GM18519 (cell line): ENCODE results near the gene HARS2.
"Not testable (repeated sequence)": the region's sequence is repeated elsewhere in the genome, so short reads cannot be mapped to it uniquely, and the experiment has no call there.

Source experiments
- ATAC-seq: cut with Tn5 transposase; IDR thresholded peaks from one replicate; pipeline ENCODE4 v1.9.1; 2021; ENCODE audit warnings: mild to moderate bottlenecking, moderate library complexity; ENCODE audit not compliant: unreplicated experiment, low FRiP score

Gene HARS2

DNA sequence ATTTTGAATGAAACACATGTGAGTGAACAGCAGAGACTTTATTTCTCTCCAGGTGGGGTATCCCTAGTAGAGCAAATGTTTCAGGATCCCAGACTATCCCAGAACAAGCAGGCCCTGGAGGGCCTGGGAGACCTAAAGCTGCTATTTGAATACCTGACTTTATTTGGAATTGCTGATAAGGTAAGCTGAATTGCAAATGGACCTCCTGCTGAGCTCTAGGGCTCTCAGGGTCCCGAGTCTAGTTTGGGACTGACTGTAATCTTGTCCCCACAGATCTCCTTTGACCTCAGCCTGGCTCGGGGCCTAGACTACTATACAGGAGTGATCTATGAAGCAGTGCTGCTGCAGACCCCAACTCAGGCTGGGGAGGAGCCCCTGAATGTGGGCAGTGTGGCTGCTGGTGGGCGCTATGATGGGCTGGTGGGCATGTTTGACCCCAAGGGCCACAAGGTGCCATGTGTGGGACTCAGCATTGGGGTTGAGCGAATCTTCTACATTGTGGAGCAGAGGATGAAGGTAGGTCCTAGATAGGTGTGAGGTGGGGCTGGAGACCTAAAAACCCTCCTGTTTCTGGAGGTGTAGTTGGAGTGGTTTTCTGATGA is 5.7 kb downstream of the HARS2 start:
- no peak for ATAC-seq

DNA sequence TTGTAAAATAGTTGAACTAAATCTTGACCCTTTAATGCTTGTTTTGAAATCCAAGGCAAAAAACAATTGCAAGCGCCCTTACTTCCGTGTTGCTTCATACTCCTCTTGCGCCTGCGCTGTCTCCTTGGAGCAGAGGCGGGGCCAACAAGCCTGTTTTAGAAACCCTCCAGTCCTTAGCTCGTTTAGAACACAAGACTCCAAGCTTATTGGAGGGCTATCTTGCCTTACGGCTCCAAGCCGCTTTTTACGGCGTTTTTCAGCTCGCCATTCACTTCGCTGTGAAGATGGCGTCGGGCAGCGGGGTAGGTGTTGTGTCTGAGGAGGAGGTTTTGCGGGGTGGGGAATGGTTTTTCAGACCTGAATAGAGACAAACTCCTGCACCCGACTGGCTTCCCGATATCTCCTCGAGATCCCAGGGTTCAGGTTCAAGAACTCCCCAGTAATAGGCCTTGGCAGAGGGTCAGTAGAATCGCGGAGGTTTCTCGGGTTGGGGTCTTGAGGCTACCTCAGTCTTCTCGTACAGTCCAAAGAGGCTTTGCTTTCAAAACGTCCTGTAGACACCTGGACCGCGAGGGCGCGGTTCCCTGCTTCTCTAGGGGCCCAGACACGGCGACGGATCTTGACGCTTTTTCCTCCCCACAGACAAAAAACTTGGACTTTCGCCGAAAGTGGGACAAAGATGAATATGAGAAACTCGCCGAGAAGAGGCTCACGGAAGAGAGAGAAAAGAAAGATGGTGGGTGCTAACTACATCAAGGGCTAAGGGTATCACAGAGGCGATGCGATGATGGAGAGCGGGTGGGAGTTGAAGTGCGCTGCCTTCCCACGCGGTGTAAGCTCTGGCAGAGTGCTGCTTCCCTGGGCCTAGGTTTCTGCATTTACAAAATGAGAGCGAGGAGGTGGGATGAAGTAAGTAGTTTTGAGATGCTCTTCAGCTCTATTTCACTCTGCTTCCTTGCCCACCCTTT is 9.2 kb downstream of the HARS2 start, which contains the start of gene ZMAT2:
Gene ZMAT2, plus strand, starts transcription at position 271 of the 968 bp plus-strand sequence. Its CDS starts 14 bp downstream, at position 285.
- ATAC-seq, result peak; percentile 96

DNA sequence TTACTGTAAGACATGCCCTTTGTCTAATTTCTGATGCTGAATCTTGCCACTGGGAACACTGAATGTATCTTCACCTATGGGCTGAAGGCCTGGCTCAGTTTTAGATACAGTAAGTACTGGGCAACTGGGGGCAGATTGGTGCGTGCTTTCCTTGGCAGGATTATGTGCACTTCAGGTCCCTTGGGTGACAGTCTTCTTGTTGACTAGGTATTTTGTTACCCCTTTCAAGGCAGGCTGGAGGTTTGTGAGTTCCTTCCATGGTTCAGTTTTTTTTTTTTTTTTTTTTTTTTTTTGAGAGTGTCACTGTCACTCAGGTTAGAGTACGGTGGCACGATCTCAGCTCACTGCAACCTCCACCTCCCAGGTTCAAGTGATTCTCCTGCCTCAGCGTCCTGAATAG is 16.6 kb downstream of the HARS2 start:
- ATAC-seq, result no peak

DNA sequence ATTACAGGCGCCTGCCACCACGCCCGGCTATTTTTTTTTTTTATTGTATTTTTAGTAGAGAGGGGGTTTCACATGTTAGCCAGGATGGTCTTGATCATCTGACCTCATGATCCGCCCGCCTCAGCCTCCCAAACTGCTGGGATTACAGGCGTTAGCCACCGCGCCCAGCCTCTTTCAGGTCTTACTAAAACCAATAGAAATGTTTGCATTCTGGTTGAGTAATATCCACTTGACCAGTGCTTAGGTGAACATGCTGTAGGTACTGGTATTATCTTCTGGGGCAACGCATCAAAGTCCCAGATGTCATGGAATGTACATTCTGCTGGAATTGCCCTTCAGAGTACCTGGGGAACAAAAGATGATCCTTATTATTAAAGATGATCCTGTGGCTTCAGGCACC is 17.5 kb downstream of the HARS2 start:
- not testable (repeated sequence) for ATAC-seq

DNA sequence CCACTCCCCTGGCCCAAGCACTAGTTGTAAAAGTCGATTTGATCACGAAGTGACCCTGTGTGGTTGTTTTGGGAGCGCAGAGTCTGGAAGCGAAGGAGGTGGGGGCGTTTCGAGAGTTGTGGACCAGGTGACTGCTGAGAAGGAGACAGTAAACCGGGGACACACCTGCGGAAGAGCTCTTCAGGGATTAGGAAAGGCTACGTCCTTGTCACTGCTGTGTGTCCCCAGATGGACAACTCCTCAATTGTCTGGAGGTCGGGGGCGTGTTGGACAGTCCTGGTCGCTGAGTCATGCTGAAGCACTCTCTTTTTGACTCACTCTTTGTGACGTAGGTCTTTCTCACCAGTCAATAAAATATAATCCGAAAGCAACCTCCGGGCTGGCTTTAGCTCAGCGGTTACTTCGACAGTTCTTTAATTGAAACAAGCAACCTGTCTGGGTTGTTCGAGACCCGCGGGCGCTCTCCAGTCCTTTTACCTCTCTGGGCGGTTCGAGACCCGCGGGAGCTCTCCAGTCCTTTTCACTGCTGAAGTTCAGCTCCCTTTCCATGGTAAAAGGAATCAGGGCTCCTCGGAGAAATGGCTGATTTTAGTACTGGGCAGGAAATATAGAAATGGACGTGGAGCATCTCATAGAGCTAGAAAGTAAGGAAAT is 19.8 kb downstream of the HARS2 start:
- peak; percentile 86 for ATAC-seq

DNA sequence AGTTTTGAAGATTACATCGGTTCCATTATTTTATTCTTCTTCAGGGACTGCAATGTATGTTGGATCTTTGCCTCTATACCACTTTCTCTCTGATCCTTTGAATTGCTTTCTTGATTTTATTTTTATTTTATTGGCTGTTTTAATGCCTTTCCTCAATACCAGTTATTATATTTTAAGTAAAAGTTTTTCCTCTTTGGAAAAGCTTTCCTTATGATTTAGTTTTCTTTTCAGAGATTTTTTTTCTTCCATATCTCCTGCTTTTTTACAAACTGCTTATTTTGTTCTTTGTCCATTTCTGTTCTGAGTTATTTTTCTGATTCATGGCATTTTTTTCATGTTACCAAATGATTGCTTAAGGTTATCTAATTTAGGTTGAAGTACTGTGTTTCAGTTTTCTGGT is 20.5 kb downstream of the HARS2 start:
- no peak for ATAC-seq

DNA sequence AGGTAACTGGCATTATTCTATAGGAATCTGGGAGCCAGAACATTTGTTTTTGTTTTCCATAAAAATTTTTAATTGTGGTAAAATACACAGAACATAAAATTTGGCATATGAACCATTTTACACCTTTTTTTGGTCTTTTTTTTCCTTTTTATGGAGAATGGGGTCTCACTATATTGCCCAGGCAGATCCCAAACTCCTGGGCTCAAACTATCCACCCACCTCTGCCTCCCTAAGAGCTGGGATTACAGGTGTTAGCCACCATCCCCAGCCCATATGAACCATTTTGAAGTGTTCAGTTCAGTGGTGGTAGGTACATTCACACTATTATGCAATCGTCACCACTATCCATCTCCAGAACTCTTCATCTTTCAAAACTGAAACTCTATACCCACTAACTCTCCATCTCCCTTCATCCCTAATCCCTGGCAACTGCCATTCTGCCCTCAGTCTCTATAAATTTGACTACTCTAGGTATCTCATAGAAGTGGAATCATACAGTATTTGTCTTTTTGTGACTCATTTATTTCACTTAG is 22.4 kb downstream of the HARS2 start:
- ATAC-seq, result no peak

DNA sequence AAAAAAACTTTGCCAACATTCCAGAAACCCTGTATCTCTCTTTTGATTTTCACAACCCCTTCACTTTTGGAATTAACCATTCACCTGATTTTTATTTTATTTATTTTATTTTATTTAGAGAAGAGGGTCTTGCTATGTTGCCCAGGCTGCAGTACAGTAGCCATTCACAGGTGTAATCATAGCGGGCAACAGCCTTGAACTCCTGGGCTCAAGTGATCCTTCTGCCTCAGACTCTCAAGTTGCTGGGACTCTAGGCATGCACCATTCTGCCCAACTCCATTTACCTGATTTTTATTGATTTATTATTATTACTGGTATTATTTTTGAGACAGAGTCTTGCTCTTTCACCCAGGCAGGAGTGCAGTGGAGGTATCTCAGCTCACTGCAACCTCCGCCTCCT is 25.0 kb downstream of the HARS2 start:
- not testable (repeated sequence) for ATAC-seq

DNA sequence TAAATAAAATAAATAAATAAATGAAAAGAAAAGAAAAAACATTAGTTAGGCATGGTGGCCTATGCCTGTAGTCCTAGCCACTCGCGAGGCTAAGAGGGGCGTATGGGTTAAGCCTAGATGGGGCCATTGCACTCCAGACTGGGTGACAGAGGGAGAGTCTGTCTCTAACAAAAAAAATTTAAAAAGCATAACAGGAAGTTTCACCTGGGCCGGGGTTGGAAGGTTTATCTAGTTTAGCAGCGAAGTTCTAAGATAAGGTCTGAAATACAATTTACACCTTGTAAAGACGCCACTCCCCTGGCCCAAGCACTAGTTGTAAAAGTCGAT is 27.0 kb downstream of the HARS2 start:
- no peak for ATAC-seq

DNA sequence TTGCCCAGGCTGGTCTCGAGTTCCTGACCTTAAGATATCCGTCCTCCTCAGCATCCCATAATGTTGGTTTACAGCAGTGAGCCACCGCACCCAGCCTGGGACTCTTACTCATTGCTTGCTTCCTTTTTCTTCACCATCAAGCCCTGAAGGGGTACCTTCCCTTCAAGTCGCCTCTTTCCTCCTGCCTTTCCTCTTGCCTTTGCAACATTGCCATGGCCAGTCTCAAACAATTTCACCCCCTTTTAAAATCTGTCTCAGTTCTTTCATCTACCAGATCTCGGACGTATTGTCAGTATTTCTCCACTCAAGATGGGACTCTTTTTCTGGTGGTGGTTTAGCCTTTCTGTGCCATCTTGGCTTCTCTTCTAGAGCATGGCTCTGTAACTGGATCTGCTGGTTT is 29.5 kb downstream of the HARS2 start:
- not testable (repeated sequence) for ATAC-seq

DNA sequence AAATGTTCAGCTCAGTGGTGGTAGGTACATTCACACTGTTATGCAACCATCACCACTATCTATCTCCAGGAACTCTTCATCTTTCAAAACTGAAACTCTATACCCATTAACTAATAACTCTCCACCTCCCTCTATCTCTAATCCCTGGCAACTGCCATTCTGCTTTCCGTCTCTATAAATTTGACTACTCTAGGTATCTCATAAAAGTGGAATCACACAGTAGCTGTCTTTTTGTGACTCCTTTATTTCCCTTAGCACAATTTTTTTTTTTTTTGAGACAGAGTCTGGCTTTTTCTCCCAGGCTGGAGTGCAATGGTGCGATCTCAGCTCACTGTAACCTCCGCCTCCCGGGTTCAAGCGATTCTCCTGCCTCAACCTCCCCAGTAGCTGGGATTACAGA is 30.1 kb downstream of the HARS2 start:
- ATAC-seq, result not testable (repeated sequence)

DNA sequence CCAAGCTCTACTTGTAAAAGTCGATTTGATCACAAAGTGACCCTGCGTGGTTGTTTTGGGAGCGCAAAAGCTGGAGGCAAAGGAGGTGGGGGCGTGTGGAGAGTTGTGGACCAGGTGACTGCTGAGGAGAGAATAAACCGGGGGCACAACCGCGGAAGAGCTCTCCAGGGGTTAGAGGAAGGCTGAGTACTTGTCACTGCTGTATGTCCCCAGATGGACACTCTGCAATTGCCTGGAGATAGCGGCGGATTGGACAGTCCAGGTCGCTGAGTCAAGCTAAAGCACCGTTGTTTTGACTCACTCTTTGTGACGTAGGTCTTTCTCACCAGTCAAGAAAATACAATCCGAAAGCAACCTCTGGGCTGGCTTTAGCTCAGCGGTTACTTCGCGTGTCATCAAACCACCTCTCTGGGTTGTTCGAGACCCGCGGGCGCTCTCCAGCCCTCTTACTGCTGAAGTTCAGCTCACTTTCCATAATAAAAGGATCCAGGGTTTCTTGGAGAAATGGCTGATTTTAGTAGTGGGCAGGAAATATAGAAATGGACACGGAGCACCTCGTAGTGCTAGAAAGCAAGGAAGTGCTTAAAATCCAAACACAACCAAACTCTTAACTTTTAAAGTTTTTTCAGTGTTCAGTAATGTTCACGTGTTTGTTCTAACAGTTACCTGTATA is 34.7 kb downstream of the HARS2 start:
- peak; percentile 96 for ATAC-seq

DNA sequence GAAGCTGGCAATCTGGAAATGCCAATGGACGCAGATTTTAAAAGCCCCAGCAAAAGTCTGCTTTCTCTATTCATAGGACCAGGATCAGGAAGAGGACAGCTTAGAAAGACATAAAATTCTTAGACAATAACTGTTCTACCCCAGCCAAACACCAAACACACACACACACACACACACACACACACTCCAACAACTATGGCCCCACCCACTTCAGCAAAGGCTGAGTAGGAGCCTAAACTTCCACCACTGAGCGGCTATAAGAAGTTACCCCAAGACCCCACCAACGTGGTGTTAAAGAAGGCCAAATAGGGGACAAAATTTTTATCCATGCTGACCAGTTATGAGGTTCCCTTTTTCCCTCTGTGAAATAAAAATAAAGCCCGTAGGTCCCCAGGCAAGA is 41.8 kb downstream of the HARS2 start:
- no peak for ATAC-seq

DNA sequence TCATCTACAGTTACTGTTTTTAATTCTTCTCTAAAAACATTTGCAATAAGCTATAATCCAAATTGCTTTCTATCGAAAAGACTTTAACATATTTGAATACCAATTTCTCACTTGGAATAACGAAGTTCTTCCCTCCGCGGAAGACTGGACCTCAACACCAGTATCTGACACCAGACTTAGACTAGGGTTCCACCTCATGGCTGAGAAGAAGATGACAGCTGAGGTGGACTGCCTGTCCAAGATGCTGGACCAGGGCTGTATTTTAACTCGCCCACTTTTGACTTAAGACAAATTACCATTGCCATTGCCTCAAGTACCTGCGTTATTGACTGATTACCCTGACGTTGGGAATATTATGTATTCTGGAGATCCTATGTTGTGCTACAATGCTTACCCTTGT is 43.1 kb downstream of the HARS2 start:
- no peak for ATAC-seq

DNA sequence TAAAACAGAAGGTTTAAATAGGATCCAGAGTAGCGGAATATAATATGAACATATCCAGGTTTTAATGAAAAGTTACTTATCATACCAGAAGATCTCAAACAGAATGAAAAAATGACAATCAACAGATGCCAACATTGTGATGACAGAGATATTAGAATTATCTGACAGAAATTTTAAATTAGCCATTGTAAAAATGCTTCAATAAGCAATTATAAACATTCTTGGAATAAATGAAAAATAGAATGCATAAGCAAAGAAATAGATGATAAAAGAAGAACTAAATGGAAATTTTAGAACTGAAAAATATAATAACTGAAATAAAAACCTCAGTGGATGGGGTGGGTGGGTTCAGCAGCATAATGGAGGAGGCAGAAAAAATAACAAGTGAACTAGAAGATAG is 46.2 kb downstream of the HARS2 start:
- ATAC-seq, result no peak

DNA sequence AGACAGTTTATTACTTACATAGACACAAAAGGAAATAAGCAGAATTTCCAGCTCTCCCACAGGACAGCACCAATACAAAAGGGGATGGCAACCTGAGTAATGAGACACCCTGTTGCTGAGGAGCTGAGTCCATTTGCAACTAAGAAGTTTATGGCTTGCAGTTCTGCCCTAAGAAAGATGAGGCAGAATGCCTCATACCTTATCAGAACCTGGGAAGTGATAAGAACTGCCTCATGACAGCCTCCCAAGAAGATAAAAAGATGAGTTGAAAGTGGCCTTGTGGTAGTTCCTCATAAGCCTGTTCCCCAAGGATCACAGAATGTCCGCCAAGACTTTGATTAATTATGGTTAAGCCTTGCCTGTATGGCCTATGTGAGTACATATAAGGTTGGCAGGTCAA is 50.7 kb downstream of the HARS2 start:
- no peak for ATAC-seq
